ENCODE data around the gene PJA2.

PJA2 gene

GRCh38 chr5:109324931-109325330 lies 84.8 kb downstream of the PJA2 start:
- no peaks in the 10 kb centered on the region for H3K9me2 ChIP-seq (replicated peaks; ENCODE audit: insufficient read depth, low read length)
- no peaks in the 10 kb centered on the region for H3K27me3 ChIP-seq (replicated peaks; ENCODE audit: insufficient read depth, low read length)
- TF ChIP-seq EZH2phosphoT487 (IDR thresholded peaks at IDR 0.05; ENCODE audit: low read length) (no peak), EZH2 (optimal IDR thresholded peaks at IDR 0.05; ENCODE audit: low read depth, low read length) (no peak), CTCF (IDR thresholded peaks at IDR 0.05; ENCODE audit: low read length) (no peak)
- no peaks in the 10 kb centered on the region for H4K20me1 ChIP-seq (ENCODE audit: insufficient read depth, low read length)
- H3K4me1 ChIP-seq (ENCODE audit: low read length): no peaks in the 10 kb centered on the region
- H3F3A ChIP-seq (ENCODE audit: insufficient read depth, low read length): no peaks in the 10 kb centered on the region
- no peak overlapping the region for H3K27ac ChIP-seq (ENCODE audit: low read length)
- no peaks in the 10 kb centered on the region for H3K9me3 ChIP-seq (replicated peaks; ENCODE audit: insufficient read depth, low read length)
- H3K4me2 ChIP-seq (ENCODE audit: low read depth, low read length): no peak overlapping the region
- H3K4me3 ChIP-seq (ENCODE audit: low read length): no peak overlapping the region
- no peak overlapping the region for H3K9ac ChIP-seq (ENCODE audit: low read length)
- no peaks in the 10 kb centered on the region for H3K79me2 ChIP-seq (ENCODE audit: low read length)
- H2AFZ ChIP-seq (ENCODE audit: low read length): no peak overlapping the region
- H3K36me3 ChIP-seq (replicated peaks; ENCODE audit: insufficient read depth, low read length): no peaks in the 10 kb centered on the region
- DNase-seq: no peak

GRCh38 chr5:109324351-109324750 lies 85.4 kb downstream of the PJA2 start:
- no peak for TF ChIP-seq CTCF (IDR thresholded peaks at IDR 0.05; ENCODE audit: low read length)
- TF ChIP-seq EZH2phosphoT487 (IDR thresholded peaks at IDR 0.05; ENCODE audit: low read length): no peak
- TF ChIP-seq EZH2 (optimal IDR thresholded peaks at IDR 0.05; ENCODE audit: low read depth, low read length): no peak
- Histone ChIP-seq H4K20me1 (ENCODE audit: insufficient read depth, low read length) (no peaks in the 10 kb centered on the region), H3K27ac (ENCODE audit: low read length) (no peak overlapping the region), H3K79me2 (ENCODE audit: low read length) (no peaks in the 10 kb centered on the region), H3K4me2 (ENCODE audit: low read depth, low read length) (no peak overlapping the region), H2AFZ (ENCODE audit: low read length) (no peak overlapping the region), H3K36me3 (replicated peaks; ENCODE audit: insufficient read depth, low read length) (no peaks in the 10 kb centered on the region), H3K9ac (ENCODE audit: low read length) (no peak overlapping the region), H3K4me3 (ENCODE audit: low read length) (no peak overlapping the region), H3K9me2 (replicated peaks; ENCODE audit: insufficient read depth, low read length) (no peaks in the 10 kb centered on the region), H3K4me1 (ENCODE audit: low read length) (no peaks in the 10 kb centered on the region), H3K27me3 (replicated peaks; ENCODE audit: insufficient read depth, low read length) (no peaks in the 10 kb centered on the region), H3F3A (ENCODE audit: insufficient read depth, low read length) (no peaks in the 10 kb centered on the region), H3K9me3 (replicated peaks; ENCODE audit: insufficient read depth, low read length) (no peaks in the 10 kb centered on the region)
- no peak for DNase-seq

- Histone ChIP-seq H2AFZ (ENCODE audit: low read length) (no peak overlapping the region), H3K79me2 (ENCODE audit: low read length) (no peaks in the 10 kb centered on the region), H3K9ac (ENCODE audit: low read length) (no peak overlapping the region), H3K9me2 (replicated peaks; ENCODE audit: insufficient read depth, low read length) (no peaks in the 10 kb centered on the region), H3K27ac (ENCODE audit: low read length) (no peak overlapping the region), H4K20me1 (ENCODE audit: insufficient read depth, low read length) (no peaks in the 10 kb centered on the region), H3K4me2 (ENCODE audit: low read depth, low read length) (no peak overlapping the region), H3K4me1 (ENCODE audit: low read length) (no peaks in the 10 kb centered on the region), H3K4me3 (ENCODE audit: low read length) (no peak overlapping the region), H3K9me3 (replicated peaks; ENCODE audit: insufficient read depth, low read length) (no peaks in the 10 kb centered on the region), H3F3A (ENCODE audit: insufficient read depth, low read length) (no peaks in the 10 kb centered on the region), H3K36me3 (replicated peaks; ENCODE audit: insufficient read depth, low read length) (no peaks in the 10 kb centered on the region), H3K27me3 (replicated peaks; ENCODE audit: insufficient read depth, low read length) (no peaks in the 10 kb centered on the region)
- TF ChIP-seq EZH2 (optimal IDR thresholded peaks at IDR 0.05; ENCODE audit: low read depth, low read length): no peak
- TF ChIP-seq CTCF (IDR thresholded peaks at IDR 0.05; ENCODE audit: low read length): no peak
- TF ChIP-seq EZH2phosphoT487 (IDR thresholded peaks at IDR 0.05; ENCODE audit: low read length): no peak
- no peak for DNase-seq
Observed at GRCh38 chr5:109322694-109323093, 87.1 kb downstream of the PJA2 start.

All from MM.1S (cell line).